SK-N-SH treated with all-trans-retinoic acid at 6 μM for 48 hours (cell line): ENCODE measurements around the gene ADORA1.

ENCODE experiments used
- ATAC-seq: fragments of 200-7000 bp; cut with Tn5 transposase; 3 replicates; pipeline ENCODE4 v1.9.1; 2020; ENCODE audit warnings: mild to moderate bottlenecking, moderate library complexity
- ARNTL ChIP-seq: fragments of 450-650 bp; formaldehyde crosslinking; IDR thresholded peaks from 2 replicates; pipeline ENCODE4 v1.5.0; 2020; ENCODE audit warnings: low read depth, mild to moderate bottlenecking, moderate library complexity, borderline replicate concordance
- BACH2 ChIP-seq: fragments of 250-450 bp; sonication (Bioruptor Pico); IDR thresholded peaks from 2 replicates; pipeline ENCODE4 v1.9.0; 2021; ENCODE audit warnings: mild to moderate bottlenecking, borderline replicate concordance
- CSDC2 ChIP-seq: fragments of 250-450 bp; sonication (Bioruptor Pico); IDR thresholded peaks from 2 replicates; pipeline ENCODE4 v1.5.0; 2020; ENCODE audit warnings: mild to moderate bottlenecking, moderate library complexity
- CSRNP3 ChIP-seq: fragments of 250-450 bp; sonication (Bioruptor Pico); IDR thresholded peaks from 2 replicates; pipeline ENCODE4 v1.5.1; 2021; ENCODE audit warnings: mild to moderate bottlenecking, moderate library complexity
- ESRRG ChIP-seq: fragments of 250-450 bp; sonication (Bioruptor Pico); IDR thresholded peaks from 2 replicates; pipeline ENCODE4 v1.6.1; 2021; ENCODE audit warnings: mild to moderate bottlenecking
- GLIS3 ChIP-seq: fragments of 250-450 bp; sonication (Bioruptor Pico); IDR thresholded peaks from 2 replicates; pipeline ENCODE4 v1.5.0; 2020; ENCODE audit warnings: mild to moderate bottlenecking, moderate library complexity
- ISL1 ChIP-seq: fragments of 250-450 bp; sonication (Bioruptor Pico); IDR thresholded peaks from 2 replicates; pipeline ENCODE4 v2.1.2; 2022; ENCODE audit warnings: mild to moderate bottlenecking, moderate library complexity
- OSR1 ChIP-seq: fragments of 250-450 bp; sonication (Bioruptor Pico); IDR thresholded peaks from 2 replicates; pipeline ENCODE4 v1.8.0; 2022; ENCODE audit warnings: moderate library complexity, mild to moderate bottlenecking, inconsistent platforms
- PPARA ChIP-seq: fragments of 250-450 bp; sonication (Bioruptor Pico); IDR thresholded peaks from 2 replicates; pipeline ENCODE4 v1.5.0; 2020; ENCODE audit warnings: mild to moderate bottlenecking, borderline replicate concordance
- RARB ChIP-seq: fragments of 250-450 bp; sonication (Bioruptor Pico); IDR thresholded peaks from 2 replicates; pipeline ENCODE4 v1.8.0; 2021; ENCODE audit warnings: mild to moderate bottlenecking, moderate library complexity
- SNAI2 ChIP-seq: fragments of 250-450 bp; sonication (Bioruptor Pico); IDR thresholded peaks from 2 replicates; pipeline ENCODE4 v1.5.0; 2020; ENCODE audit warnings: mild to moderate bottlenecking, moderate library complexity
- TCF4 ChIP-seq: fragments of 250-450 bp; sonication (Bioruptor Pico); IDR thresholded peaks from 2 replicates; pipeline ENCODE4 v1.8.0; 2021; ENCODE audit warnings: mild to moderate bottlenecking, moderate library complexity, borderline replicate concordance
- TOX ChIP-seq: fragments of 250-450 bp; sonication (Bioruptor Pico); IDR thresholded peaks from 2 replicates; pipeline ENCODE4 v1.8.0; 2021; ENCODE audit warnings: mild to moderate bottlenecking, moderate library complexity, borderline replicate concordance
- ZC3H10 ChIP-seq: fragments of 250-450 bp; sonication (Bioruptor Pico); IDR thresholded peaks from 2 replicates; pipeline ENCODE4 v1.5.1; 2021; ENCODE audit warnings: mild to moderate bottlenecking, moderate library complexity
- ZFP3 ChIP-seq: fragments of 250-450 bp; sonication (Bioruptor Pico); IDR thresholded peaks from 2 replicates; pipeline ENCODE4 v1.5.0; 2020; ENCODE audit warnings: mild to moderate bottlenecking, moderate library complexity
- ZFP30 ChIP-seq: fragments of 450-650 bp; formaldehyde crosslinking; IDR thresholded peaks from 2 replicates; pipeline ENCODE4 v1.5.0; 2022; ENCODE audit warnings: mild to moderate bottlenecking, moderate library complexity
- ZNF565 ChIP-seq: fragments of 450-650 bp; formaldehyde crosslinking; conservative IDR thresholded peaks from 2 replicates; pipeline ENCODE4 v1.5.0; 2020; ENCODE audit warnings: low read depth, mild to moderate bottlenecking, moderate library complexity
- ZNF70 ChIP-seq: fragments of 450-650 bp; formaldehyde crosslinking; IDR thresholded peaks from 2 replicates; pipeline ENCODE4 v1.5.0; 2020; ENCODE audit warnings: mild to moderate bottlenecking, moderate library complexity
- ZNF8 ChIP-seq: fragments of 450-650 bp; formaldehyde crosslinking; IDR thresholded peaks from 2 replicates; pipeline ENCODE4 v1.5.0; 2020; ENCODE audit warnings: mild to moderate bottlenecking, moderate library complexity
- TF ChIP-seq, protein P1 (sequence below): fragments of 250-450 bp; sonication (Bioruptor Pico); IDR thresholded peaks from 2 replicates; pipeline ENCODE4 v1.5.1; 2020; ENCODE audit warnings: low read depth, mild to moderate bottlenecking, moderate library complexity
- TF ChIP-seq, protein P2 (sequence below): fragments of 250-450 bp; sonication (Bioruptor Pico); IDR thresholded peaks from 2 replicates; pipeline ENCODE4 v1.8.0; 2020; ENCODE audit warnings: mild to moderate bottlenecking, moderate library complexity, borderline replicate concordance
- TF ChIP-seq, protein P3 (sequence below): fragments of 250-450 bp; sonication (Bioruptor Pico); IDR thresholded peaks from 2 replicates; pipeline ENCODE4 v1.8.0; 2021; ENCODE audit warnings: low read depth, mild to moderate bottlenecking, moderate library complexity, borderline replicate concordance

ADORA1 gene

GRCh38 chr1:203116091-203116820, 11.3 kb upstream of the ADORA1 start:
- ATAC-seq = no peak
- TF ChIP-seq BACH2 = no peak
- no peak for TF ChIP-seq CSDC2 (CRISPR knock-in tag)
- no peak for TF ChIP-seq ZNF8
- TF ChIP-seq, protein P1, sequence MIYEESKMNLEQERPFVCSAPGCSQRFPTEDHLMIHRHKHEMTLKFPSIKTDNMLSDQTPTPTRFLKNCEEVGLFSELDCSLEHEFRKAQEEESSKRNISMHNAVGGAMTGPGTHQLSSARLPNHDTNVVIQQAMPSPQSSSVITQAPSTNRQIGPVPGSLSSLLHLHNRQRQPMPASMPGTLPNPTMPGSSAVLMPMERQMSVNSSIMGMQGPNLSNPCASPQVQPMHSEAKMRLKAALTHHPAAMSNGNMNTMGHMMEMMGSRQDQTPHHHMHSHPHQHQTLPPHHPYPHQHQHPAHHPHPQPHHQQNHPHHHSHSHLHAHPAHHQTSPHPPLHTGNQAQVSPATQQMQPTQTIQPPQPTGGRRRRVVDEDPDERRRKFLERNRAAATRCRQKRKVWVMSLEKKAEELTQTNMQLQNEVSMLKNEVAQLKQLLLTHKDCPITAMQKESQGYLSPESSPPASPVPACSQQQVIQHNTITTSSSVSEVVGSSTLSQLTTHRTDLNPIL = no peak
- no peak for TF ChIP-seq ZC3H10
- TF ChIP-seq ZFP3 (CRISPR knock-in tag) = no peak
- TF ChIP-seq, protein P2, sequence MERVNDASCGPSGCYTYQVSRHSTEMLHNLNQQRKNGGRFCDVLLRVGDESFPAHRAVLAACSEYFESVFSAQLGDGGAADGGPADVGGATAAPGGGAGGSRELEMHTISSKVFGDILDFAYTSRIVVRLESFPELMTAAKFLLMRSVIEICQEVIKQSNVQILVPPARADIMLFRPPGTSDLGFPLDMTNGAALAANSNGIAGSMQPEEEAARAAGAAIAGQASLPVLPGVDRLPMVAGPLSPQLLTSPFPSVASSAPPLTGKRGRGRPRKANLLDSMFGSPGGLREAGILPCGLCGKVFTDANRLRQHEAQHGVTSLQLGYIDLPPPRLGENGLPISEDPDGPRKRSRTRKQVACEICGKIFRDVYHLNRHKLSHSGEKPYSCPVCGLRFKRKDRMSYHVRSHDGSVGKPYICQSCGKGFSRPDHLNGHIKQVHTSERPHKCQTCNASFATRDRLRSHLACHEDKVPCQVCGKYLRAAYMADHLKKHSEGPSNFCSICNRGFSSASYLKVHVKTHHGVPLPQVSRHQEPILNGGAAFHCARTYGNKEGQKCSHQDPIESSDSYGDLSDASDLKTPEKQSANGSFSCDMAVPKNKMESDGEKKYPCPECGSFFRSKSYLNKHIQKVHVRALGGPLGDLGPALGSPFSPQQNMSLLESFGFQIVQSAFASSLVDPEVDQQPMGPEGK (CRISPR knock-in tag) = no peak
- no peak for TF ChIP-seq ISL1
- no peak for TF ChIP-seq ZNF565 (CRISPR knock-in tag)

- no peak for TF ChIP-seq ZC3H10
- TF ChIP-seq ISL1 = no peak
- no peak for TF ChIP-seq ZNF70 (CRISPR knock-in tag)
- TF ChIP-seq ZFP30 (CRISPR knock-in tag) = no peak
- no peak for TF ChIP-seq BACH2
- no peak for TF ChIP-seq CSDC2 (CRISPR knock-in tag)
- TF ChIP-seq GLIS3 = no peak
- no peak for TF ChIP-seq RARB (CRISPR knock-in tag)
- no peak for TF ChIP-seq ESRRG (CRISPR knock-in tag)
- no peak for TF ChIP-seq PPARA (CRISPR knock-in tag)
- TF ChIP-seq ARNTL (CRISPR knock-in tag) = no peak
- no peak for TF ChIP-seq OSR1 (CRISPR knock-in tag)
- TF ChIP-seq, all 23 proteins: peak for 0
- peak; percentile 99 for ATAC-seq
Measured at GRCh38 chr1:203117611-203118575, 9.6 kb upstream of the ADORA1 start.

GRCh38 chr1:203120325-203121153, 7.0 kb upstream of the ADORA1 start:
- no peak for TF ChIP-seq ZC3H10
- no peak for TF ChIP-seq ZFP3 (CRISPR knock-in tag)
- no peak for TF ChIP-seq OSR1 (CRISPR knock-in tag)
- TF ChIP-seq CSDC2 (CRISPR knock-in tag) = no peak
- no peak for TF ChIP-seq TCF4 (CRISPR knock-in tag)
- TF ChIP-seq ZNF8 = no peak
- no peak for ATAC-seq

GRCh38 chr1:203121186-203122015, 6.1 kb upstream of the ADORA1 start:
- no peak for TF ChIP-seq ZNF8
- TF ChIP-seq RARB (CRISPR knock-in tag) = no peak
- TF ChIP-seq, protein P3, sequence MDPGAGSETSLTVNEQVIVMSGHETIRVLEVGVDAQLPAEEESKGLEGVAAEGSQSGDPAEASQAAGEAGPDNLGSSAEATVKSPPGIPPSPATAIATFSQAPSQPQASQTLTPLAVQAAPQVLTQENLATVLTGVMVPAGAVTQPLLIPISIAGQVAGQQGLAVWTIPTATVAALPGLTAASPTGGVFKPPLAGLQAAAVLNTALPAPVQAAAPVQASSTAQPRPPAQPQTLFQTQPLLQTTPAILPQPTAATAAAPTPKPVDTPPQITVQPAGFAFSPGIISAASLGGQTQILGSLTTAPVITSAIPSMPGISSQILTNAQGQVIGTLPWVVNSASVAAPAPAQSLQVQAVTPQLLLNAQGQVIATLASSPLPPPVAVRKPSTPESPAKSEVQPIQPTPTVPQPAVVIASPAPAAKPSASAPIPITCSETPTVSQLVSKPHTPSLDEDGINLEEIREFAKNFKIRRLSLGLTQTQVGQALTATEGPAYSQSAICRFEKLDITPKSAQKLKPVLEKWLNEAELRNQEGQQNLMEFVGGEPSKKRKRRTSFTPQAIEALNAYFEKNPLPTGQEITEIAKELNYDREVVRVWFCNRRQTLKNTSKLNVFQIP = no peak
- no peak for TF ChIP-seq CSRNP3 (CRISPR knock-in tag)
- no peak for TF ChIP-seq TOX (CRISPR knock-in tag)
- TF ChIP-seq GLIS3 = no peak
- no peak for TF ChIP-seq ZC3H10
- no peak for TF ChIP-seq OSR1 (CRISPR knock-in tag)
- TF ChIP-seq BACH2 = no peak
- TF ChIP-seq ZFP30 (CRISPR knock-in tag) = no peak
- TF ChIP-seq ARNTL (CRISPR knock-in tag) = no peak
- no peak for TF ChIP-seq SNAI2 (CRISPR knock-in tag)
- TF ChIP-seq, protein P1 = no peak
- no peak for TF ChIP-seq ESRRG (CRISPR knock-in tag)
- no peak for ATAC-seq
